HuH-7 (cell line): ENCODE results near the gene MGST2.
"Not testable (repeated sequence)": the region's sequence is repeated elsewhere in the genome, so short reads cannot be mapped to it uniquely, and the experiment has no call there.

Experiments
- DNase-seq: peaks from one replicate; pipeline ENCODE4 v3.0.0; 2011; ENCODE audit warnings: low spot score

MGST2 gene

DNA sequence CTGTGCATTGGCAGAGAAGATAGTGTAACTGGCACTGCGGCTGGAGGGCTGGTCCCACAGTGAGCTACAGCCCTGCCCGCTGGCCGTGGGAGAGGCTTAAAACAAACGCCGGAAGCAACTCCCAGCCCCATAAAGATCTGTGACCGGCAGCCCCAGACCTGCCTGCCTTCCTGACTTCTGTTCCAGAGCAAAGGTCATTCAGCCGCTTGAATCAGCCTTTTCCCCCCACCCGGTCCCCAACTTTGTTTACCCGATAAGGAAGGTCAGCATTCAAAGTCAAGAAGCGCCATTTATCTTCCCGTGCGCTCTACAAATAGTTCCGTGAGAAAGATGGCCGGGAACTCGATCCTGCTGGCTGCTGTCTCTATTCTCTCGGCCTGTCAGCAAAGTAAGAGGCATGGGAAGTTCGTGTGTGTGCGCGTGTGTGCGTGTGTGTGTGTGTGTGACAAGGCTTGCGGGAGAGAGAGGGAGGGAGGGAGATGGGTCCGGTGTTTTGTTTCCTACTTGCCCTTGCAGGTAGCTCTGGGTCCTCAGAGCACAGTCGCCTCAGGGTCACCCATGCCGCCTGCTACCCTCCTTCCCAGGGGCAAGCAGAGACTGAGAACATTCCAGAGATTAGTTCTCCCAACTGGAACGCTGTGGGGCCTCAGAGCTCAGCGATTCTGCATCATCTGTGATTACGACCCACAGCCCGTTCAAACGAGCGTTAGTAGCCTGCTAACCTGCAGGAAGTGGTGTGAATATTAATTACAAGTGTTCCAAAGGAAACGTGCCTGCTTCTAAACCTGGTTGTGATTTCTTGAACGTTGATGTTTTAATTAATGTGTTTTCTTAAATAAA lies at the start of gene MGST2:
Gene MGST2 (plus strand): TSS at position 130 of the 840 bp plus-strand sequence. CDS start 201 bp downstream, at position 331.
- peak; percentile 64 for DNase-seq

DNA sequence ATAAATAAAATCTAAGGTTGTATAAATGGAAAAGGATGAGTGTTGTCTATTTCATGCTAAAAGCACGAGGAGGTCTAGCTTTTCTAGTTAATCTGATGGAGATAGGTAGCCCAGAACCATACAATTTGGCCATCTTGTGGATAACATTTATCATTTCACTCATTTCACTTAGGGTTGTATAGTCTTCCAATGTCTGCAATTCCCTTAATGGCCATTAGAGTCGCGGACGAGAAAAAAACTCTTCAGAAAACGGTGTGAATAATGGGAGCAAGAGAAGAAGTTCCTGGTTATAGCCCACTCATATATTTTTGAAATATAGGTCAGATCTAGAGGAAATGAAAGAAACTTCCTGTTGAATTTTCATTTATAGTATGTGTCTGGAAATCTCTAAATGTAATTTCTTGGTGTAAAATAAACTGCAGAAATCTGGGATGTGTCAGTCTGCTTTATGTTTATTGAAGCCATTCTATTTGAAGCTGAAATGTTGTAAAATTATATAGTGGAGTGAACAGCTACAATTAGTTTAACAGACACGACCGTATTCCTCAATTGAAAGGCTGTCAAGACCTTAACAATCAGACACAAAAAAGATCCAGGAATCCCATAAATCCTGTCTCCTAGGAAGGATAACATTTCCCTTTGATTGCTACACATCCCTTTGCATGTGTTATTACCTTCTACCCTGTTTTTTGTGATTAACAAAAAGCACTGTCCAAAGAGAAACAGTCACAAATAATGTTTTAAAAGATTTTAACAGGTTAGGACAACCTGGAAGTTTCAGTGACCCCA lies 47.7 kb upstream of the MGST2 start:
- DNase-seq, result no peak

DNA sequence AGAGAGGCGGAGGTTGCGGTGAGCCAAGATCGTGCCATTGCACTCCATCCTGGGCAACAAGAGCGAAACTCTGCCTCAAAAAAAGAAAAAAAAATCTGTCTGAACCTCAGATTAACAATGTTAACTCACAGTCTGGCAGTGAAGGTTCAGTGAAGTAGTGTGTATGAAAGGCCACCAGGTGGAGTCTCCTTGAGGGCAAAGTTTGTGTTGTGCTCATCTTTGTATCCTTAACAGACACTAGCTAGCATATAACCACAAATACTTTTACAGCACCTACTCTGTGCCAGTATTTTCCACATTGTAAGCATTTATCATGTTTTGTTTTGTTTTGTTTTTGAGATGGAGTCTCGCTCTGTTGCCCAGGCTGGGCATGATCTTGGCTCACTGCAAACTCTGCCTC lies 46.0 kb upstream of the MGST2 start:
- DNase-seq, result peak; percentile 26

DNA sequence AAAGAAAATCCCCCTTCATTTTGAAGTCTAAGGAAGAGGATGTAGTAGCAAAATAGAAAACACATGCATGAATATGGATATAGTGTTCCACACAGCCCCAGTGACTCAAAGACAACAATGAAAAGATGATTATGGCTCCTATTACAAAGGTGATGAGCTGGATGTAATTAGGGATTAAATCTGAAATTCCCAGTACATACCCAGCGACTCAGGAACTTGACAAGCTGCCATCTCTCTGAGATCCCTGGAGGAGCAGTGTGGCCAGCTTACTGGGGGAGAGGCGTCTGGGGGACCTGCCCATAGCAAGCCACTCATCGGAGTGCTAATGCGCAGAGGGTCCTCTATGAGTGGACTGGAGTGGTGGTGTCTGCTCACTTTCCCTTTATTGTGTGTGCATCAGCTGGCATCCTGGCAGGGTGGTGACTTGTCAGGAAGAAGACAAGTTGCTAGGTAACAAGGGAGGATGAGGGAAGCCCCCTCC lies 42.7 kb upstream of the MGST2 start:
- DNase-seq, result no peak

DNA sequence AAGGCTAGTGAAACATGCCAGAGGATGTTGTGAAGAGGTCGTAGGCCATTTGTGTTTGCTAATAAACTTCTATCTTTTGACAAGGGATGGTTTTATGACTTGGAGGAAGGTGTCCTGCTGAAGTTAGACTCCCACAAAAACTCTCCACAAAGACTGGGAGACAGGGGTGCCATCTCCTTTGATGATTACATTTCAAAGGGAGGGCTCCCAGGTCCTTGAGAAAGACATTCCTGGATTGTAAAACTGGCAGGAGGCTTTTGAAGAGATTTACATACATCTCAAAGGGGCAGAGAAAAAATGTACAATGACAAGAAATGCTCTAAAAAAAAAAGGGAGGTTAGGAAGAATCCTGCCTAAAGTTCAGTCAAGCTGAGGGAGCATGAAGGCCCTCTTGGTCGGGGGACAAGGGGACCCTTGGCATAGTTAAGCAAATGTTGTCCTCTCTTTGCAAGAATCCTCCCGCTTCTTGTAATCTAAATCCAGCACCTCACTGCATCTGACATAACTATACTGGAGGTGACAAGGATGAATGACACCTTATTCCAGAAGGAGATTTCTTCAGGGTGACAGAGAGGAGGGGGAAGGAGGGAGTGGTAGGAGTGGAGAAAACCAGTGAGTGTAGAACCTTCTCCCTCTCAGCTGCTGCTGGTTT lies 41.1 kb upstream of the MGST2 start:
- DNase-seq, result no peak

DNA sequence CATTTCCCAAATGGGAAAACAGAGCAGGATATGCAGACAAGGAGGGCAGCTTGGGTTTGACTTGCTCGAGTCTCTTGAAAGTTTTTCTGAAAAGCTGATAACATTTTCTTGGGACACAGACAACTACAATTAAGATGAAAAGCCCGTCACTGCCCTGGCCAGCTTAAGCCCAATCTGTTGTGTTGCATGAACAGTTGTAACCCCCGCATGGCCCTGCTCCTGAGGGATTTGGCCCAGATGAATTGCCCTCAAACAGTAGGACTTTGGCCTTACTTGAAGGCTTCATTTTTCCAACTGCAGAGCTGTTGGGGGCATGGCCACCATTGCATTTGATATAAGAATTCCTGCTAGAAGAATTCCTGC lies 40.5 kb upstream of the MGST2 start:
- no peak for DNase-seq

DNA sequence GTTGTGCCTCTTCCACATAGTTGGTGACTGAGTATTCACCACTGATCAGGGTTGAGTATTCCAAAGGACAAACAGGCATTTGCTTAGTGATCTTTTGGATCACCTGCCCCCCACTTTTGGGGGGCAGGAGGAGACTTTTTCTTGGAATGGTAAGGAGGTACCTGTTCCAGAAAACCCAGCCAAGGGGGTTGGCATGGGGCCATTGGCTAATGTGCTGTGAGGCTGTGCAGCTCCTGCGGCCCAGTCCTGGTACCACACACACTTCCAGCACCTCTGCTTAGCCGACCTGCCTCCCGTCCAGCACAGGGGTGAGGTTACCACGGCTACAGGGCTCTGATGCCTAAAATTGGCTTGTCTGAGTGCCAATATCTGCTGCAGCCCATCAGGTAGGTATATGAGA lies 40.1 kb upstream of the MGST2 start:
- no peak for DNase-seq

DNA sequence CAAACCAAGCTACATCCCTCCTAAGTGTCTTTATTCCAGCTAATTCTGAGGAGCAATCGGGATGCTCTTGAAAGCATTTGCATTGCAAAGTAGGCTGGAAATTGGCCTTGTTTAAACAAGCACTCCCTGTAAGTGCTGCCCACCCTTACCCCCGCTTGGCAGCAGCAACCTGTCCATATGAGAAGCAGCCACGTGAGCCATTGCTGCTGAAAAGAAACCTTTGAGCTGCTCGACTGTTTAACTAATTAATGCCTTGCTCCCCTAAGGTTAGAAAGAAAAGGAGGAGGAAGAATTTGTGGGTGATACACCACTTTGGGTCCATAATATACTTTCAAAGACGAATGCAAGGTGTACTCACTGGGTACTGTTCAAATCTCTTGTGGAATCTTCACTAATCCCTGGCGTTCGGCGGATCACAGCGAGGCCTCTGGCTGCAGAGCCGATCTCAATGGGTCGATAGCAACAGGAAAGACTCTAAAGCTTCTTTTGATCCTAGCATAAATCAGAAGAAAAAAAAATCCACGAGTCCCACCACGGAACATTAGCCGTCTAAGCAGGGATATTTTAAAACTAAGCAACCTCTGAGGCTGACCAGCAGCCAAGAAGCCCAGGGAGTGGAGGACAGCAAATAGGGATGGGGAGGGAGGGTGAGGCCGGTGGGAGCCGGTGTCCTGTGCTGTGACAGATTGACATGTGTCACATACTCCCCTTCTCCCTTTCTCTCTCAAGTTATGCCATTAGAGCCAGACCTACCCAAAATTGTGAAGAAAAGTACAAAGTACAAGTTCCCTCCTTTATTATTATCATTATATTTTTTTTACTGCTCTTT lies 37.2 kb upstream of the MGST2 start:
- no peak for DNase-seq

DNA sequence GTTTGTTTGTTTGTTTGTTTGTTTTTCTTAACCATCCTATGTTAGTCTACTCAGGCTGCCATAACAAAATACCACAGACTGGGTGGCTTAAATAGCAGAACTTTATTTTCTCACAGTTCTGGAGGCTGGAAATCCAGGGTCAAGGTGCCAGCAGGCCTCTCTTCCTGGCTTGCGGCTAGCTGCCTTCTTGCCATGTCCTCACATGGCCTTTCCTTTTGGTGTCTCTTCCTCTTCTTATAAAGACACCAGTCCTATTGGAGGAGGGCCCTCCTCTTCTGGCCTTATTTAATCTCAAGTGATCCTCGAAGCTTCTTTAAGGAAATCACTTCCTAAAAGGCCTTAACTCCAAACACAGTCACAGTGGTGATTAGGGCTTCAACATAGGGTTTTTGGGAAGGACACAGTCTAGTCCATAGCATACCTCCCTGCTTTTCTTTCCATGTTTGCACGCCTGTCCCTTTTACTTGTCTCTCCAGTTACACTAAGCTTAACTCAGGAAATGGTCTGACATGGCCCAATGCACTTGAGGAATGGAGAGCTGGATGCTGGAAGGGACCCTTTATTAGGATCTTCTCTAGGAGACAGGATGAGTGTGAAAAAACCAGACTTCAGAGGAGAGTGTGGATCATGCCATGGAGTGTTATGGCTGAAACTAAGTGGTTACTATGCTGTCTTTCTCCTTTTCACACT lies 36.0 kb upstream of the MGST2 start:
- DNase-seq, result no peak

DNA sequence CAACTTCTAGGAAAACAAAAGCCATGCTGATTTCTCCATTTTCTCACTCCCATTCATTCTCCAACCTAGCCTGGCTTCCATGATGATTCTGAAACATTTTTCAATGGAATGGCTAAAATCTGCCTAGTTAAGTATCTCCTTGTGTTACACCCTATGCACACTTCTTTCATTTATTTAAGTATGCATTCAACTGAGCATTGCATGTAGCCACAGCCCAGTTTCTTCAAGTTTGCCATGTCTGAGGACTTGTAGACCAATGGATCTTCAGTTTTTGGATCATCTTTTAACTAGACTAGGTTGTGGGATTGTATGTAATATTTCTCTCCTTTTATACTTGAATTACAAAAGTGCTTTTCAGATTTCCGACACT lies 35.5 kb upstream of the MGST2 start:
- no peak for DNase-seq

DNA sequence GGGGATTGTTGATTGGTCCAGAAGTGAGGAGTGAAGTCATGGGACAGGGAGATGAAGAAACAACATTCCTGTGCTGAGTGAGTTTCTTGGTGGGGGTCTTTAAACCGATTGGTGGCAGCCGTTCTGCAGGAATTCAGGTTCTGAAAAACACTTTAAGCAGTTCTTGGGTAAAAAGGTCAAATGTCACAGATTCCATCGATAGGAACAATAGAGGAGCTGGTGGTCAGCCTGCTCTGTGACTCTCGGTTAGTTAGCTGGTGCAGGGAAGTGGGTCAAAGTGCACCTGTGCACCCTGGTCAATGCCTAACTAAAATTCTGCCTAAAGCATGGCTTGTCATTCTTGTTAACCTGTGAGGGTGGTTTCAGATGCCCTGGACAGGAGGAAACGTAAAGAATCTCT lies 34.6 kb upstream of the MGST2 start:
- DNase-seq, result no peak

DNA sequence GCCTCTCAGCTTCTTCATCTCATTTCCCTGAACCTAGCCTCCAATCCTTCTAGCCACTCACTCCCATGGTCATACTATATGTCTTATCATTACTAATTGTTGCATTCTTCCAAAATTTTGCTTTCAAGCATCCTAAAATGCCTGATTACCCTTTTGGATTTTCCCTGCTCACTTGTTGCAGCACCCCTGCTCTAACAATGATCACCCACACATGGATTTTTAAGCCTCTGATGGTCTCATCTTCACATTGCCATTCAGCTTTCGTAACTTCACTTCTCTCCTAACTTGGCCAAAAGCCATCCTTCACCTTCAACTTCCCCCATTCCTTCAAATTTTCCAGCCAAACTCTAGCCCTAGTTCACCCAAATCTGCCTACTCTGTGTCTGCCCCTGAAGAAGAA lies 33.8 kb upstream of the MGST2 start:
- DNase-seq, result no peak

DNA sequence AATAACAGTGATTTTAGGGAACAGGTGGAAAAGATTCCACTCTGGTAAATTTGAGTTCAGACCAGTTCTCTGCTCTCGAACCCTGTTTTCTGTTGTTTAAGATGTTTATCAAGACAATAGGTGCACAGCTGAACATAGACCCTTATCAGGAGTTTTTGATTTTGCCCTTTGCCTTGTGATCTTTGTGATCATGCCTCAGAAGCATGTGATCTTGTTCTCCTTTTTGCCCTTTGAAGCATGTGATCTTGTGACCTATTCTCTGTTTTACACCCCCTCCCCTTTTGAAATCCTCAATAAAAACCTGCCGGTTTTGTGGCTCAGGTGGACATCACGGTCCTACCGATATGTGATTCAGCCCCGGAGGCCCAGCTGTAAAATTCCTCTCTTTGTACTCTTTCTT lies 32.9 kb upstream of the MGST2 start:
- DNase-seq, result not testable (repeated sequence)

DNA sequence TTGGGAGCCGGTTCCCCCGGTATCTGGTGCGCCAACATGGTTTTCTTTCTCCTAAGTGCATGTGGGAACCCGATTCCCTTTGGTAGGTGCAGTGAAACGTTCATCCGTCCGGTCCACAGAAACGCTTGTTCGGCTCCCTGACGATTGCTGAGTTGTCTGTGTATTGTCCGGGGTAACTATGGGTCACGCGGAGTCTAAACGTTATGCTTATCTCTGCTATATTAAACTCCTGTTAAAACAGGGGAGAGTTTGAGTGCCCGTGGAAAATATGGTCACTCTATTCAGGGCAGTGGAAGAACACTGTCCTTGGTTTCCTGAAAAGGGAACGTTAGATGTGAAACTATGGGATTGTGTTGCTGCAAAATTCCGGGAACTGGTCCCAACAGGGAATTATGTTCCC lies 32.4 kb upstream of the MGST2 start:
- DNase-seq, result no peak

DNA sequence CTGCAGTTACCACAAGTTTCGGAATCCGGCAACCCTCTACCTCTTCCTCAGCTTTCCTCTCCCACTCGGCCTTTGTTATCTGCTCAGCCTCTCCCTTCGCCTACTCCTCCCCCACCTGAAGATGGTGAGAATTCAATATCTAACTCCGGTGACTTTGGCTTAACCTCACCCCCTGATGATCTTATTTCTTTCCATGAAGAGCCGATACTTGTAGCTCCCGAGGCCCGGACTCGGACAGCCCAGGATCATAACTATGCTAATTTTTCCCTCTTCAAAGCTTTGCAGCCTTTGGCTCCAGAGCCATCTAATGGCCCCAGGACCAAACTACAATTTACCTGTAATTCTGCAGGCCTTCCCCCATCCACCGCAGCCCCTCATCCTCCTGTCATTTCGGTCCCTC lies 32.0 kb upstream of the MGST2 start:
- peak; percentile 39 for DNase-seq

DNA sequence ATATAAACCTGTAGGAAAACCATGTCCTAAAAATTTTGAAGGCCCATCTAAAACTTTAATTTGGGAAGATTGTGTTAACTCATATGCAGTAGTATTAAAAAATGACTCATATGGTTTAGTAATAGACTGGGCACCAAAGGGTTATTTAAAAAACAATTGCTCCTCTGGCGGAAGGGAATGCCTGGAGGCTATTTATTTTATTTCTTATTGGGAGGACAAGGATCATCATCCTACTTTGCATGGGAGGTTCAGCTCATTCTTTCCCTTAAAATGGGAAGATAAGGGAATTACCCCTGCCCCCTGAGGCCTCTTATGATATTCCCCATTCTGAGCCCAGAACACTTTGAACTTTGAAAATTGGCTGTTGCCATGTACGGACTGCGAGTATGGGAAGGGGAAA lies 29.7 kb upstream of the MGST2 start:
- DNase-seq, result no peak

DNA sequence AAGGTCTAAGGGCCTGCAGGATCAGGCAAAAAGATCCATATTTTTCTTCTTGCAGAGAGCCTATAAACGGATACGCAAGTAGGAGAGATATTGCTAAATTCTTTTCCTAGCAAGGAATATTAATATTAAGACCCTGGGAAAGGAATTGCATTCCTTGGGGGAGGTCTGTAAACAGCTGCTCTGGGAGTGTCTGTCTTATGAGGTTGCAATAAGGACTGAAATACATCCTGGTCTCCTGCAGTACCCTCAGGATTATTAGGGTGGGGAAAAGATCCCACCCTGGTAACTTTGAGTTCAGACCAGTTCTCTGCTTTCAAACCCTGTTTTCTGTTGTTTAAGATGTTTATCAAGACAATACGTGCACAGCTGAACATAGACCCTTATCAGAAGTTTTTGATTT lies 27.3 kb upstream of the MGST2 start:
- DNase-seq, result not testable (repeated sequence)

DNA sequence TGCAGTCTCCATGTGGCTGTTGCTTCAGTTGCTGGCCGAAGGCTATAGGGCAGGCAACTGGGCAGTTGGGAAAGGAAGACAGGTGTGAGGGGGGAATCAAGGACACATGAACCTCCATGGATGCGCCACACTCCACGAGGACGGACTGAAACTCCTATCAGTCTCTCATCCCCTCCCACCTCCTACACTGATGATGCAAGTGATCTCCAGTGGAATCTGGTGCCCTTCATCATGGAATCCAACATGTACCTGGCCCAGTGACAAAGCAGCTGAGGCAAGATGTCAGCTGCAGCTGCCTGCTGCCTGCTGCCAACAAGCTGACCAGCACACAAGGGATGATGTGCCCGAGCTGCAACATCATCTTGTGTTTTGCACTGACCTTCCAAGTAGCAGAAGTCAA lies 26.0 kb upstream of the MGST2 start:
- DNase-seq, result no peak

DNA sequence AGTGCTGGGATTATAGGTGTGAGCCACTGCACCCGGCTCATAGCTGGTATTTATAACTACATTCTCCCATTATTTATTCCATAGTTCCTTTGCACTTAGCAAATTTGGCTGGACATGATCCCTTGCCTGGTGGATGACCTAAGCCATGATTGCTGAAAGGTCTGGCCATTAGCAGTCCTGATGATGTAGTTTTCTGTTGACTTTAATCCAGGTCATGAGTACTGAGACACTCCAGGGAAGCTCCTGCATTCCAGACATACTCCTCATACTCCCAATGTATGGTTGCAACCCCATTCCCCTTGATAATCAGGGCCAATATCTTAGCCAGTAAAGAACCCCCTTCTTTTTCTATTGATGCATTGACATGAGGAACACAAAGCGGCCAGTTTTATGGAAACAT lies 24.4 kb upstream of the MGST2 start:
- no peak for DNase-seq

DNA sequence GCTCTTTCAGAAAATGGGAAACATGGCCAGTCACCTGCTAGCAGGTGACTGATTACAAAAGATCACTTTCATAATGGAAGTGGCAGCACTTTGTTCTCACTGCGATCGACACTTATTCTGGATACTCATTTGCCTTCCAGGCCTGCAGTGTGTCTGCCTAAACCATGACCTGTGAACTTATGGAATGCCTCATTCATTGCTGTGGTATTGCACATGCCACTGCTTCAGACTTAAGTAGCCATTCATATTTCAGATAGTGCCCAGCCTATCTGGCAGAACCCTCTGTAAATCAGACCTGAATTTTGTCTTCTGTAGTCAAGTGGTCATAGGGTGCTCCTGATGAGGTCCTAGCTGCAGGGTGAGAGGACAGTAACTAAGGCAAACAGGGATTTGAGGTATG lies 23.3 kb upstream of the MGST2 start:
- DNase-seq, result no peak
